OCI-M2 (cell line): ENCODE results near the gene SSC5D.

Experiments
- DNase-seq: peaks from one replicate; lab custom pipeline; 2025; ENCODE audit not compliant: unreplicated experiment; lab: John Stamatoyannopoulos, UW

The SSC5D gene

DNA sequence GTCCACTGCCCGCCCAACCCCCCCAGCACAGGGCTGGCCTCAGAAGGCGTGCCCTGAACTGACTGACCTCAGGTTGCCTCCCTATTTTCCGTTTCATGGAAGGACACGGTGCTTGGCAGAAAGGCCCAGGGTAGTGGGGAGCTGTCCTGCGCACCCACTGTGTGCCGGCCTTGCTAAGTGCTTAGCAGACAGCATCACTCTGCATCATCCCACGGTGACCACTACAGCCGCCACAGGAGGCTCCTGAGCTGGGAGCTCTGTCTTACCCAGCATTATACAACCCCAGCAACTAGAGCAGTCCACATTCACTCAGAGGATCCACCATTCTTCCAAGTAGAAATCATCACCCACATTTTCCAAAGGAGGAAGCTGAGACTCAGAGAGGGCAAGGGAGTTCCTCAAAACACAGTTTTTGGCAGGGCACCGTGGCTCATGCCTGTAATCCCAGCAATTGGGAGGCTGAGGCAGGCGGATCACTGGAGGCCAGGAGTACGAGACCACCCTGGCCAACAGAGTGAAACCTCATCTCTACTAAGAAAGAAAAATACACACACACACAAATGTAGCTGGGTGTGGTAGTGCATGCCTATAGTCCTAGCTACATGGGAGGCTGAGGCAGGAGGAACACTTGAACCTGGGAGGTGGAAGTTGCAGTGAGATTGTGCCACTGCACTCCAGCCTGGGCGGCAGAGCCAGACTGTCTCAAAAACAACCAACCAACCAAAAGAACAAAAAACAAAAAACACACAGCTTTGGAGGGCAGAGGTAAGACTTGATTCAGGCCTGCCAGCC, 47.1 kb downstream of the SSC5D start:
- no peak for DNase-seq

DNA sequence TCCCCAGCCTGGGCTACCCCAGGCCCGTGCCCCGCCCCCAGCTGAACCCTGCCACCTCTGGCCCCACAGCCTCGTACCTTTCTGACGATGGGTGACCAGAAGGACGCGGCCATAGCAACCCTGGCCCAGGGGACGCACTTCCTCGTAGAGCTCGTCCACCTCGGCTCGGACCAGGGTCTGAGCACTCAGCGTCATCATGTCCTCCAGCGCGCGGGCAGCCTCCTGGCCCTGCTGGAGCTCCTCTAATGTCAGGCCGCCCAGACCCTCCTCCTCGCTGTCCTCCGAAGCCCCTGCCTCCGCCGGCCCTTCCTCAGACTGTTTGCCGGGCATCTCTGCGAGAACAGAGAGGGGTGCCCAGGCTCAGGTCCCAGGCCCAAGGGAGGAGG, 47.7 kb downstream of the SSC5D start:
- DNase-seq: no peak

DNA sequence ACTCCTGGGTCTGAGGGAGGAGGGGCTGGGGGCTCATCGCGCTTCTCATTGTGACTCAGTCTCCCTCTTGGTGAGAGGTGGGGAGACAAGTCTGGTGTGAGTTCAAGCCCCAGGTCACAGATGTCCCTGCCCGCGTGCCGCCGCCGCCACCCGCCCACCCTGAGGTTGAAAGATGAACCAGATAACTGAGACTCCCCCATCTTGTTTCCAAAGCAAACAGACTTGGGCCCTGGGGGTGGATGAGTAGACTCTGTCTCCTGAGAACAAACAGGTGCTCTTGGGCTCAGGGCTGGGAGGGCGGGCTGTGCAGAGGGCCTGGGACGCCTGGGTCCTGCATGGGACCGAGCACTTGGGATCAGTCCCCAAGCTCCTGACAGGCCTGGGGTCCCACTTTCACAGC, 48.1 kb downstream of the SSC5D start:
- DNase-seq: no peak

DNA sequence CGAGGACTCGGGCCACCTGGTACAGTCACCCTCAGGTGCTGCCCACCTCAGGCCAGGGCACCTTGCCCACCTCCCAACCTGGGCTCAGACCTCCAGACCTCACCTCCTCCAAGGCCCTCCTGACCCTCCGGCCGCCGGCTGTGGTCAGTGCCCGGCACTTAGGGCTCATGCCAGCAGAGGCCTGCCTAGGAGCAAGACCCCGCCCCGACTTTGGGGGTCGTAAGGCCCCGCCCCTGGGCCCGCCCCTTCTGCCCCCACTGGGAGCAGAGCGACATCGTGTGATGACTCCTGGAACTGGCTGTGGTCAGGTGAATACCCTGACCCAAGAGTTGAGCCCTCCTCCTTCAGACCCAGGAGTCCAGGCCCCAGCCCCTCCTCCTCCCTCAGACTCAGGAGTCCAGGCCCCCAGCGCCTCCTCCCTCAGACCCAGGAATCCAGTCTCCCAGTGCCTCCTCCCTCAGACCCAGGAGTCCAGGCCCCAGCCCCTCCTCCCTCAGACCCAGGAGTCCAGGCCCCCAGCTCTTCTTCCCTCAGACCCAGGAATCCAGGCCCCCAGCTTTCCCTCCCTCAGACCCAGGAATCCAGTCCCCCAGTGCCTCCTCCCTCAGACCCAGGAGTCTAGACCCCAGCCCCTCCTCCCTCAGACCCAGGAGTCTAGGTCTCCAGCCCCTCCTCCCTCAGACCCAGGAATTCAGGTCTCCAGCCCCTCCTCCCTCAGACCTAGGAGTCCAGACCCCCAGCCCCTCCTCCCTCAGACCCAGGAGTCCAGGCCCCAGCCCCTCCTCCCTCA, 48.9 kb downstream of the SSC5D start, which contains the start of gene SBK2:
SBK2 (minus strand) TSS at position 183 of the 790 bp plus-strand sequence. CDS start 839 bp downstream, outside the sequence.
- DNase-seq: no peak

DNA sequence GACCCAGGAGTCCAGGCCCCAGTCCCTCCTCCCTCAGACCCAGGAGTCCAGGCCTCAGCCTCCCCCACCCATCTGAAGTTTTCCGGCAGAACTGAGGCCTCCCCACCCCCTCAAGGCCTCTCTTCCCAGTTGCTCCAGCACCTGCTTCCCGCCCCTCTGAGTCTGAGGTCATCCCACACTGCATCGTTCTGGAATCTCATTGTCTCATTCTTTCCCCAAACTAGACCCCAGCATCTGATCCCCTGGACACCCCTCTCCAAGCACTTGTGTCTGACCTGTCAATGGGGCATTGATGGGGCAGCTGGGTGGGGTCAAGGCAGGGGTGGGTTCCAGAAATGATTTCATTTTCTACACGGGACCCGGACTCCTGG, 49.5 kb downstream of the SSC5D start:
- no peak for DNase-seq

DNA sequence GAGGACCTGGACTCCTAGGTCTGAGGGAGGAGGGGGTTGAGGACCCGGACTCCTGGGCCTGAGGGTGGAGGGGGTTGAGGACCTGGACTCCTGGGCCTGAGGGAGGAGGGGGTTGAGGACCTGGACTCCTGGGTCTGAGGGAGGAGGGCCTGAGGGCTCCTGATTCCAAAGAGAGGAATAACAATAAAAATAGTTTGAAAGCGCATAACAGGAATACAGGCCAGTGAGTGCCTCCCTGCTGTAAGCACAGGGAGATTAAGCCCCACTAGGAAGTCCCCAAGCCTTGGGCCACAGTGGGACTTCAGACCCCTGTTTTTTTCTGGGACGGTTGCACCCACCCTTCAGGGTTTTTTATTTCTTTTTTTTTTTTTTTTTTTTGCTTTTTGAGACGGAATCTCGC, 49.9 kb downstream of the SSC5D start:
- no peak for DNase-seq

DNA sequence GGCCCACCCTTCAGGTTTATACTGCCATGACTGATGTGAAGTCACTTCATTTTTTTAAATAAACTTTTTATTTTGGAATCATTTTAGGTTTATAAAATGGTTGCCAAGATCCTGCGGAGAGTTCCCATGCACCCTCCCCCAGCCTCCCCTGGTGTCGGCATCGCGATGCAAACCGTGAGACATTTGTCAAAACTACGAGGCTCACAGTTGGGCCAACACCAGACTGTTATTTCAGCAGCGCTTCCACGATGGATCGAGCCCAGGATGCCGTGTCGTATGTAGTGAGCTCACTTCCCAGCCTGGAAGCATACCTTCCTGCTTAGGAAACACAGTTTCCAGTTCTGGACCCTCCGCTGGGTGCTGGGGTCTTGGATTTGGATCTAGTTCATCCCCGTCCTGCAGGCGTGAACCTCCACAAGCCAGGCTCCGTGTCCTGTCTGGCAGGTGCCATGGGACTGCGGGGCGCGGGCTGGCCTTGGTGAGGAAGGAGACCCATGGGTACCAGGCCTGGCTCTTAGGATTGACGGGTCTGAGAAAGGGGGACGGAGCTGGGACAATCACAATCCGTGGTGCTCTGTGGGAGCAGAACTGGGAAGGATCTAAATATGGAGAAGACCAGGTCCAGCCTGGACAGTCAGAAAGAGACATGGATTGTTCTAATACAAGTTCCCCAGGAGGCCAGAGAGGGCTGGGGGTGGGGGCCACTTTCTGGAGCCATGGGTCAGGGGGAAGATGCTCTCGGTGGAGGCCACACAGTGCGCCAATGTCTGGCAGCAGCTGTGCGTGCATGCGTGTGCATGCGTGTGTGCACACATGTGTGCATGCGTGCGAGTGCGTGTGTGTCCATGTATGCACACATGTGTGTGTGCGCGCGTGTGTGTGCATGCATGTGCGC, 51.1 kb downstream of the SSC5D start:
- no peak for DNase-seq

DNA sequence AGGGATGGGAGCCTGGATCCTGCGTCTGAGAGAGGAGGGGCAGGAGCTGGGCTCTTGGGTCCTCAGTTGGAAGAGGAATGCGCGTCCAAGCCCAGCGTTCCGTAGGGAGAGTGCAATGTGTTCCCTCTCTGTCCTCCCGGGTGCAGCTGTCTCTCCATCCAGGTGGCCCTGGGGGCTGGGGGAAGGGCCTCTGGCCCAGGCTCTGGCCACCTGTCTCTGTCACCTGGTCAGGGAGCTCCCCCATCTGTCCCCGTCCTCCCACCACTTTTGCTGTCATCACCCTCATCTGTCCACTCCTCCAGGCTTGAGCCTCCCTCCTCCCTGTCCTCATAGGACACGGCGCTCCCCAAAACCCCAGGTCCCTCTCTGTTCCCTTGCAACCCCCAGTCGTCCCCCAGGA, 52.4 kb downstream of the SSC5D start:
- DNase-seq: no peak

DNA sequence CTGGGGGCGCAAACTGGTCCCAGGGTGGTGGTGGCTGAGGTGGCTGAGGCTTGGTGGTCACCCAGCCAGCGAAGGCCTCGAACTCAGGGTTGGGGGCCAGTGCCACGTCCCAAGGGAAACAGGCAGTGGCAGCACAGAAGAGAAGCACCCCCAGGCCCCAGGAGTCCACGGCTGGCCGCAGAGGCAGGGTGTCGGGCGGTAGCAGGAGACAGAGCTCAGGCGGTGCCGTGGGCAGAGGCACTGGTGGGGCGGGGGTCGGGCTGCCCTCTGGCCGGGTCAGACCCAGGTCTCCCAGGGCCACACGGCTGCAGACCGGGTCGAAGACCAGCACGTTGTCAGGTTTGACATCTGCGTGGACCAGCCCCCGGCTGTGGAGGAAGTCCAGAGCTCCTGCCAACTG, 52.9 kb downstream of the SSC5D start:
- DNase-seq: no peak

DNA sequence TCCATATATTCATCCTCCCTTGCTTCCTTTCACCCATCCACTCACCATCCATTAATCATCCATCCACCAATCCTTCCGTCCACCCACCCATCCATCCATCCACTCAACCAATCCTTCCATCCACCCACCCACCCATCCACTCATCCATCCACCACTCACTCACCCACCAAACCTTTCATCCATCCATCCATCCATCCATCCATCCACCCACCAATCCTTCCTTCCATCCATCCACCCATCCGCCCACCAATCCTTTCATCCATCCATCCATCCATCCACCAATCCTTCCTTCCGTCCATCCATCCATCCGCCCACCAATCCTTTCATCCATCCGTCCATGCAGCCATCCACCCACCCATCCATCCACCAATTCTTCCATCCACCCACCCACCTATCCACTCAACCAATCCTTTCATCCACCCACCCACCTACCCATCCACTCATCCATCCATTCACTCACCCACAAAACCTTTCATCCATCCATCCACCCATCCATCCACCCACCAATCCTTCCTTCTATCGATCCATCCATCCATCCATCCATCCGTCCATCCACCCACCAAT, 54.1 kb downstream of the SSC5D start:
- no peak for DNase-seq

DNA sequence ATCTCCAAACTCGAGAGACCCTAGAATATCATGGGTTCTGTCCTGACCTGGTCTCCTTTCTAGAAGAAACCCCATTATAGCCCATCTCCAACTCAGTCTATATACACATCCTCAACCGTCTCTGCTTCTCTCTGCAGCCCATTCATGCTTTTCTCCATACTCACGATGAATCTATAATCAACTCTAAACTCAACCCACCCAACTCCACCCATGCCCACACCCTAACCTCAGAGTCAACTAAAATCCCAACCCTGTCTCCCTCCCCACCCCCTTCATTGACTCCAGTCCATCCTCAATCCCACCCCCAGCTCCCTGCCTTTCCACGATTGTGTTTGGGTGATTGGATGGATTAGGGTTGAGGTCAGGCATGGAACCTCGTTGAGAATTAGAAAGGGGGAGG, 55.3 kb downstream of the SSC5D start:
- DNase-seq: no peak

DNA sequence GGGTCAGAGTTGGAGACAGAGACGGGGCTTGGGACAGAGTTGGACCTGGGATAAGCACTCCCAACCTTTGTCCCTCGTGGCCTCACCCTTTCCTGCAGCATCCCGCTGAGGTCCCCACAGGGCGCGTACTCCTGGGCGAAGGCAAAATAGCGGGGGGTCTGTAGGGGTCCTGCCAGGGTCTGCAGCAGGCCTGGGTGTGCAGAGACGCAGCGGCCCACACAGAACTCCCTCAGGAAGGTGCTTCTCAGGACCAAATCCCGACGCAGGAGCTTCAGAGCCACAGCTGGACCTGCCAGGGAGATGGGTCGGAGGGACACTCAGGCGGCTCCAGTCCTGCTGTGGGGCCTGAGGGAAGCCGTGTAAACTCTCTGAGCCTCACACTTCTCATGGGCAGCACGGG, 55.8 kb downstream of the SSC5D start:
- no peak for DNase-seq

DNA sequence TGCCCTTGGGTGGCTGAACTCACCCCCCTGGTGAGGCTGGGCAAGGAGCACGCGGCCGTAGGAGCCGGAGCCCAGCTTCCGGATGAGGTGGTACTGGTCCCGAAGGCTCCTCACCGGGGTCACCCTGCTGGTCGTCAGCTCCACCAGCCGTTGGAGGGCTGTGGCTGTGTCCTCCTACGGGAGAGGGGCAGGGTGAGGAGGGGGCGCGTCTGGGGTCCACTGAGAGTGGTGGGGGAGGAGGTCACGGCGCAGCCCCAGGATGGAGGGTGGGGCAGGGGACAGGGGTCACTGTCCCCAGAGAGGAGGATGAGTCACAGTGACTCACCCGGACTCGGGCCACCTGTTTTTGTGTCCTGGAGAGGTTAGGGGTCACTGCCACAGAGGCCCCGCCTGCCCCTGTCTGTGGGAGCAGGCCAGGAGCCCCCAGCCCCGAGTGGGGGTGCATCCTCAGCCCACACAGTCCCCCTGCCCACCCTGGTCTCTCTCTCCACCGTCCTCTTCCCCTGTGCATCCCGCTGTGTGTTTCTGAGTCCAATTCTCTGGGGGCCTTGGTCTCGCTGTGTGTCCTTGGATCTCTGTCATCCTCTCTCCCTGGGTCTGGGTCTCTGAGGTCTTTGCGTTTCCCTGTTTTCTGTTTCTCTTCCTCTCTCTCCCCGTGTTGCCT, 56.7 kb downstream of the SSC5D start:
- no peak for DNase-seq

DNA sequence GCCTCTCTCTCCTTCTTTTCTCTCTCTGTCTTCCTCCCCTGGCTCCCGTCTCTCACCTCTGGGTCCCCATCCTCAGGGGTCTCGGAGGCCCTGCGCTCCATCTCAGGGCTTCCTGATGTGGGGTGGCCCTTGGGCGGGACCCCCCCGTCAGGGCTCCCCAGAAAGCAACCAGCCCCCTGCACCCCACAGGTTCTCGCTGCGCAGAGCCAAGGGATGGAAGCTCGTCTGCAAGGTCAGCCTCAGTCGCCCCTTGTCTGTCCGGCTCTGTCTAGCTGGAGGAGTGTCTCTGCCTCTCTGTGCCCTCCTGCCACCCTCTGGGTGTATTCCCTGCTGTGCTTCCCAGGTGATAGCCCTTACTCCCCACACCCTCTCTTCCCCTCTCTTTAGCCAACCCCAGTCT, 57.2 kb downstream of the SSC5D start, which contains the start of gene SBK3:
SBK3 (minus strand) TSS at position 101 of the 400 bp plus-strand sequence; CDS start at position 101, 0 bp downstream.
- no peak for DNase-seq

DNA sequence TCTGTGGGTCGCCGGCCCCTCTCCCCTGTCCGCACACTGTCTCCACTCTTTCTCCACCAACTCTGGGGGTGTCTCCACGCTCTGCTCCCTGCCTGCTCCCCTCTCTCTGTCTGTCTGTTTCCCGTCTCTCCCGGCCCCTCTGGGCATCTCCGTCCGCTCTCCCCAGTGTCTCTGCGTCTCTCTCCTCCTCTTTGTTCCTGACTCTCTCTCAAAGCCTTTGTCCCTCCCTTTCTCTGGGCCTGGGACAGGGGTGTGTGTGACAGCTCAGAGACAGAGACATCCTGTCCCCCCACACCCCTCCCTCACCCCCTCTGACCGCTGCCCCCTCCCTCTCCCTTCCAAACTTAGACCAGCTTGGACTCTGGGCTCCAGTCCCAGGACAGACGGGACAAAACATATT, 57.8 kb downstream of the SSC5D start:
- no peak for DNase-seq

DNA sequence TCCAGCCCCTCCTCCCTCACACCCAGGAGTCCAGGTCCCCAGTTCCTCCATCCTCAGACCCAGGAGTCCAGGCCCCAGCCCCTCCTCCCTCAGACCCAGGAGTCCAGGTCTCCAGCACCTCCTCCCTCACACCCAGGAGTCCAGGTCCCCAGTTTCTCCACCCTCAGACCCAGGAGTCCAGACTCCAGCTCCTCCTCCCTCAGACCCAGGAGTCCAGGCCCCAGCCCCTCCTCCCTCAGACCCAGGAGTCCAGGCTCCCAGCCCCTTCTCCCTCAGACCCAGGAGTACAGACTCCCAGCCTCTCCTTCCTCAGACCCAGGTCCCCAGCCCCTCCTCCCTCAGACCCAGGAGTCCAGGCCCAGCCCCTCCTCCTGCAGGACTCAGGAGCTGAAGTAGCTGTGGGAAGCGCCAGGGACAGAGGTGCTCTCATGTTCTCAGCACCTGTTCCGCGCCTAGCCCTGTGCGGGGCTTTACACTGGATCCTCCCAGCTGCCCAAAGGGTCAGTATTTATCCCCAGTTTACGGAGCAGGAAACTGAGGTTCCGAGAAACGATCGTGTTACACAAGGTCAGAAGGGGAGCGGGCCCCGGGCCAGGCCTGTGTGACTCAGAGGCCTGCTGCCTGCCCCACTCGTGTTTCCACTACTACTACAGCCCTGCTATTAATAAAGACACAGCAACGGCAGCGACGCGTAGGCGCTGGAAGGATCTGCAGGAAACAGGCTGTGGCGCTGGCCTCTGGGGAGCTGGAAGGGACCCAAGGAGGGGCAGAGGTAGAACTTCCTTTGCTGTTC, 58.8 kb downstream of the SSC5D start:
- no peak for DNase-seq

DNA sequence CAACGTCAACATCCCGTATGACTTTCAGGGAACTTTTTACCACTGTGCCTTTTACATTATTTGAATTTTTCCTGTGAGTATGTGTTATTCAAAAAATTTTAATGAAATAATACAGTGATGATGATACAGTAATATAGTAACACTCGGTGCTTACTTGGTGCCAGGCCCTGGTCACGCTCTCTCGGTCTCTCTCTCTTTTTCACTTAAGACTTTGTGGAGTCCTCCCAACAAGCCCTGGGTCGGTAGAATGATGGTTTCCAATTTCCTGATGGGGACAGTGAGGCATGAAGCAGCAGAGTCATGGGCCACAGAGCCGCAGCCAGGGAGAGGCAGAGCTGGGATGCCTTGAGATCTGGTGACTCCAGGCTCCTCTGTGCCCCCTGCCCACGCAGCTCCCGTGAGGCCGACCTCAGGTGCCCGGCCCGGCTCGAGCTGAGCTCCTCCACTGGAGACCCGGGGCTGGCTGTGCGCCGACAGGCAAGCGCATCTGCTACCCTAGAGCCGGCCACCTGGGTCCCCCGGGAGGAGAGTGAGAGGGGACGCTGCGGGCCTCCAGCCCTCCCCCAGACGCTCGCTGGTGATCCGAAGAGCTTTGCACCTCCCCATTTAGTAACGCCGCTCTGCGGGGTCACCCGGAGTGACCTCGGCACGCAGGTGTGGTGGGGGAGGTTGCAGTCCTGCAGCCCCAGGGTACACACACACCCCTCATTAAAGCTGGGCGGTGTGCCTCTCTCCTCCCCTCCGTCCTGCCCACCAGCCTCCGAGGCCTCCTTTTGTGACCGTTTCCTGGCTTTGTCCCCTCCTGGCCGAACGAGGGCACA, 61.5 kb downstream of the SSC5D start:
- DNase-seq: no peak

DNA sequence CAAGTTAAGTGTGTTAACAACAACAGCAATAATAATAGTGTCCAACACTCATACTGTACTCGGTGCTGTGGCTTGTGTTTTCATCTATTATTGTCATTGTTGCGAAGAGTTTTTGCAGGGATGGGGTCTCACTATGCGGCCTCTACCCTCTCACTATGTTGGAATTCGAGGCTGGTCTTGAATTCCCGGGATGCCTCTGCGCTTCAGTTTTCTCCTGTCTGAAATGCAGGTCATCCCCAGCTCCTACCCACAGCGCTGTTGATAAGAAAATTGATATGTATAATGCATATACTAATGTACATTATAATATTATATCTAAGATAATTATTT, 62.0 kb downstream of the SSC5D start:
- DNase-seq: no peak

DNA sequence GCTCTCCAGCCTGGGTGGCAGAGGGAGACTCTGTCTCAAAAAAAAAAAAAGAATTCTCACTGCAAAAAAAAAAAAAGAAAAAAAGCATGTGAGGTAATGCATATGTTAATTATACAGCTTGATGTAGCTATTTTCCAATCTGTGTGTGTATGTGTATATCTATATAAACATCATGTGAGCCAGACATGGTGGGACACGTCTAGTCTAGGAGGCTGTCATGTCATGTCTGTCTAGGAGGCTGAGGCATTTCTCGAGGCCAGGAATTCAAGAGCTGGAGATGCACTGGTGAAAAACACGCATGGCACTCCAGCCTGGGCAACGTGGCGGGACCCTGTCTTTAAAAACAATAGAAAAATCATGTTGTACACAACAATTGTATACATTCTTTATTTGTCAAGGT, 64.0 kb downstream of the SSC5D start:
- no peak for DNase-seq
